ENCODE measurements around the gene JAKMIP2.

The JAKMIP2 gene

DNA sequence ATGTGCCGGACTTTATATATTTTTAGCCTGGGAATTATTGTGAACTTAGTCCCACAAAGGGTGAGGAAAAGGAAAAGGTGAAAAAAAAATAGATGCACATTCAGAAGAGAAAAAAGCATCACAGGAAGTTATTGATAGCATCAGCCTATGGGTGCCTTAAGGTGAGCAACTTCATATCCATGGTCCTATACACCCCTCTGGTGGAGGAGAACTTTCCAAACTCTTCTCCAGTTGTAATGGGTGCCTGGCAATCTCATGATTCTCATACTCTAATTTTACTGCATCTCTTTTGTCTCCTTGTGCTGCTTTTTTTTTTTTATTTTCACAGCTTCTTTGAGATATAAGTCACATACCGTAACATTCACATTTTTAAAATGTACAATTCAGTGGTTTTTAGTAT lies 107.4 kb downstream of the JAKMIP2 start:
- no peak for ATAC-seq
- TF ChIP-seq GLIS3 (CRISPR knock-in tag; IDR thresholded peaks at IDR 0.05): no peak
- no peak for TF ChIP-seq PPARA (CRISPR knock-in tag; IDR thresholded peaks at IDR 0.05; ENCODE audit: borderline replicate concordance)
- no peak for TF ChIP-seq SNAI2 (CRISPR knock-in tag; IDR thresholded peaks at IDR 0.05)
- no peak for TF ChIP-seq ARNTL (CRISPR knock-in tag; IDR thresholded peaks at IDR 0.05; ENCODE audit: borderline replicate concordance, low read depth)
- no peak for TF ChIP-seq ZFP30 (CRISPR knock-in tag; IDR thresholded peaks at IDR 0.05)
- no peak for TF ChIP-seq OSR1 (CRISPR knock-in tag; IDR thresholded peaks at IDR 0.05)
- TF ChIP-seq, protein P1, sequence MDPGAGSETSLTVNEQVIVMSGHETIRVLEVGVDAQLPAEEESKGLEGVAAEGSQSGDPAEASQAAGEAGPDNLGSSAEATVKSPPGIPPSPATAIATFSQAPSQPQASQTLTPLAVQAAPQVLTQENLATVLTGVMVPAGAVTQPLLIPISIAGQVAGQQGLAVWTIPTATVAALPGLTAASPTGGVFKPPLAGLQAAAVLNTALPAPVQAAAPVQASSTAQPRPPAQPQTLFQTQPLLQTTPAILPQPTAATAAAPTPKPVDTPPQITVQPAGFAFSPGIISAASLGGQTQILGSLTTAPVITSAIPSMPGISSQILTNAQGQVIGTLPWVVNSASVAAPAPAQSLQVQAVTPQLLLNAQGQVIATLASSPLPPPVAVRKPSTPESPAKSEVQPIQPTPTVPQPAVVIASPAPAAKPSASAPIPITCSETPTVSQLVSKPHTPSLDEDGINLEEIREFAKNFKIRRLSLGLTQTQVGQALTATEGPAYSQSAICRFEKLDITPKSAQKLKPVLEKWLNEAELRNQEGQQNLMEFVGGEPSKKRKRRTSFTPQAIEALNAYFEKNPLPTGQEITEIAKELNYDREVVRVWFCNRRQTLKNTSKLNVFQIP (CRISPR knock-in tag; IDR thresholded peaks at IDR 0.05; ENCODE audit: borderline replicate concordance, low read depth): no peak
- TF ChIP-seq, protein P2, sequence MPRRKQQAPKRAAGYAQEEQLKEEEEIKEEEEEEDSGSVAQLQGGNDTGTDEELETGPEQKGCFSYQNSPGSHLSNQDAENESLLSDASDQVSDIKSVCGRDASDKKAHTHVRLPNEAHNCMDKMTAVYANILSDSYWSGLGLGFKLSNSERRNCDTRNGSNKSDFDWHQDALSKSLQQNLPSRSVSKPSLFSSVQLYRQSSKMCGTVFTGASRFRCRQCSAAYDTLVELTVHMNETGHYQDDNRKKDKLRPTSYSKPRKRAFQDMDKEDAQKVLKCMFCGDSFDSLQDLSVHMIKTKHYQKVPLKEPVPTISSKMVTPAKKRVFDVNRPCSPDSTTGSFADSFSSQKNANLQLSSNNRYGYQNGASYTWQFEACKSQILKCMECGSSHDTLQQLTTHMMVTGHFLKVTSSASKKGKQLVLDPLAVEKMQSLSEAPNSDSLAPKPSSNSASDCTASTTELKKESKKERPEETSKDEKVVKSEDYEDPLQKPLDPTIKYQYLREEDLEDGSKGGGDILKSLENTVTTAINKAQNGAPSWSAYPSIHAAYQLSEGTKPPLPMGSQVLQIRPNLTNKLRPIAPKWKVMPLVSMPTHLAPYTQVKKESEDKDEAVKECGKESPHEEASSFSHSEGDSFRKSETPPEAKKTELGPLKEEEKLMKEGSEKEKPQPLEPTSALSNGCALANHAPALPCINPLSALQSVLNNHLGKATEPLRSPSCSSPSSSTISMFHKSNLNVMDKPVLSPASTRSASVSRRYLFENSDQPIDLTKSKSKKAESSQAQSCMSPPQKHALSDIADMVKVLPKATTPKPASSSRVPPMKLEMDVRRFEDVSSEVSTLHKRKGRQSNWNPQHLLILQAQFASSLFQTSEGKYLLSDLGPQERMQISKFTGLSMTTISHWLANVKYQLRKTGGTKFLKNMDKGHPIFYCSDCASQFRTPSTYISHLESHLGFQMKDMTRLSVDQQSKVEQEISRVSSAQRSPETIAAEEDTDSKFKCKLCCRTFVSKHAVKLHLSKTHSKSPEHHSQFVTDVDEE (CRISPR knock-in tag; IDR thresholded peaks at IDR 0.05): no peak
- no peak for TF ChIP-seq ESRRG (CRISPR knock-in tag; IDR thresholded peaks at IDR 0.05)
- TF ChIP-seq ZFP3 (CRISPR knock-in tag; IDR thresholded peaks at IDR 0.05): no peak
- no peak for TF ChIP-seq ZNF565 (CRISPR knock-in tag; conservative IDR thresholded peaks at IDR 0.05; ENCODE audit: low read depth)
- no peak for TF ChIP-seq ZNF70 (CRISPR knock-in tag; IDR thresholded peaks at IDR 0.05)
- TF ChIP-seq ISL1 (CRISPR knock-in tag; IDR thresholded peaks at IDR 0.05): no peak
- TF ChIP-seq TOX (CRISPR knock-in tag; IDR thresholded peaks at IDR 0.05; ENCODE audit: borderline replicate concordance): no peak
- no peak for TF ChIP-seq BACH2 (CRISPR knock-in tag; IDR thresholded peaks at IDR 0.05; ENCODE audit: borderline replicate concordance)

DNA sequence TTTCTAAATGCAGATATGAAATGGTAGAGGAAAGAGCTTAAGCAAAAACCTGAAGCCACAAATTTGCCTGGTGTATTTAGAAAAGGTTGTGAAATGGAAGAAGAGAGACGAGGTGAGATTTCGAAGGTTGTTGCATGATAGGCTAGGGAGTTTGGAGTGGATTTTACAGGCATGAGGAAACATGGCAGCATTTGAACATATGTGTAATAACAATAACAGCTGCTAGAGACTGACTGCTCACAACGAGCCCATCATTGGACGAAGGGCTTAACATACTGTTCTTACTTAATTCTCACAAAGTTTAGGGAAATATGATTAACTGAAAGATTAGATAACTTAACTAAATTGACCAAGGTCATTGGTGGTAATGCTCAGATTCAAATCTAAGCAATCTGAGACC lies 108.1 kb downstream of the JAKMIP2 start:
- TF ChIP-seq TOX (CRISPR knock-in tag; IDR thresholded peaks at IDR 0.05; ENCODE audit: borderline replicate concordance) (no peak), ISL1 (CRISPR knock-in tag; IDR thresholded peaks at IDR 0.05) (no peak), RARB (CRISPR knock-in tag; IDR thresholded peaks at IDR 0.05) (no peak), ZFP3 (CRISPR knock-in tag; IDR thresholded peaks at IDR 0.05) (no peak), ZFP30 (CRISPR knock-in tag; IDR thresholded peaks at IDR 0.05) (no peak), TCF4 (CRISPR knock-in tag; IDR thresholded peaks at IDR 0.05; ENCODE audit: borderline replicate concordance) (no peak), PPARA (CRISPR knock-in tag; IDR thresholded peaks at IDR 0.05; ENCODE audit: borderline replicate concordance) (no peak), BACH2 (CRISPR knock-in tag; IDR thresholded peaks at IDR 0.05; ENCODE audit: borderline replicate concordance) (no peak), ESRRG (CRISPR knock-in tag; IDR thresholded peaks at IDR 0.05) (no peak), ARNTL (CRISPR knock-in tag; IDR thresholded peaks at IDR 0.05; ENCODE audit: borderline replicate concordance, low read depth) (no peak), GLIS3 (CRISPR knock-in tag; IDR thresholded peaks at IDR 0.05) (no peak), CSDC2 (CRISPR knock-in tag; IDR thresholded peaks at IDR 0.05) (no peak), ZC3H10 (CRISPR knock-in tag; IDR thresholded peaks at IDR 0.05) (no peak), ZNF70 (CRISPR knock-in tag; IDR thresholded peaks at IDR 0.05) (no peak)
- TF ChIP-seq, protein P2 (CRISPR knock-in tag; IDR thresholded peaks at IDR 0.05): no peak
- TF ChIP-seq, protein P3, sequence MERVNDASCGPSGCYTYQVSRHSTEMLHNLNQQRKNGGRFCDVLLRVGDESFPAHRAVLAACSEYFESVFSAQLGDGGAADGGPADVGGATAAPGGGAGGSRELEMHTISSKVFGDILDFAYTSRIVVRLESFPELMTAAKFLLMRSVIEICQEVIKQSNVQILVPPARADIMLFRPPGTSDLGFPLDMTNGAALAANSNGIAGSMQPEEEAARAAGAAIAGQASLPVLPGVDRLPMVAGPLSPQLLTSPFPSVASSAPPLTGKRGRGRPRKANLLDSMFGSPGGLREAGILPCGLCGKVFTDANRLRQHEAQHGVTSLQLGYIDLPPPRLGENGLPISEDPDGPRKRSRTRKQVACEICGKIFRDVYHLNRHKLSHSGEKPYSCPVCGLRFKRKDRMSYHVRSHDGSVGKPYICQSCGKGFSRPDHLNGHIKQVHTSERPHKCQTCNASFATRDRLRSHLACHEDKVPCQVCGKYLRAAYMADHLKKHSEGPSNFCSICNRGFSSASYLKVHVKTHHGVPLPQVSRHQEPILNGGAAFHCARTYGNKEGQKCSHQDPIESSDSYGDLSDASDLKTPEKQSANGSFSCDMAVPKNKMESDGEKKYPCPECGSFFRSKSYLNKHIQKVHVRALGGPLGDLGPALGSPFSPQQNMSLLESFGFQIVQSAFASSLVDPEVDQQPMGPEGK (CRISPR knock-in tag; IDR thresholded peaks at IDR 0.05; ENCODE audit: borderline replicate concordance): no peak
- TF ChIP-seq, protein P1 (CRISPR knock-in tag; IDR thresholded peaks at IDR 0.05; ENCODE audit: borderline replicate concordance, low read depth): no peak
- ATAC-seq: no peak

Measured in SK-N-SH treated with all-trans-retinoic acid at 6 μM for 48 hours (cell line).